HepG2 (cell line): ENCODE measurements around the gene VSTM4. TPM values are rescaled to one million over a fixed set of nuclear protein-coding genes. Genes with fewer than 3 reads are reported as not detected.

ENCODE experiments used
- ATAC-seq: fragments of 200-7000 bp; cut with Tn5 transposase; 3 replicates; pipeline ENCODE4 v1.9.1; 2020; ENCODE audit warnings: mild to moderate bottlenecking, moderate library complexity
- BruUV-seq: library from RNA; stranded (reverse); fragments of 400-500 nt; replicated peaks from 2 replicates; lab custom pipeline; 2021; lab: Mats Ljungman, UMichigan
- CTCF ChIA-PET: fragments of 300-600 bp; formaldehyde crosslinking; extraction: SDS; loops from one replicate; lab custom pipeline; 2021; ENCODE audit warnings: low total read pairs, inconsistent platforms, low intra/inter-chr PET ratio; lab: Yijun Ruan, JAX
- POLR2A ChIA-PET: fragments of 350-600 bp; sonication (Branson Sonifier 250); formaldehyde crosslinking; loops from one replicate; lab custom pipeline; 2020; ENCODE audit warnings: antibody characterized with exemption, inconsistent platforms; lab: Yijun Ruan, JAX
- DNase-seq: peaks from one replicate; pipeline ENCODE4 v3.0.0-alpha.2; 2015; ENCODE audit warnings: low spot score
- FAIRE-seq: peaks from 3 replicates; lab custom pipeline; 2011; peaks lifted over from hg19 to GRCh38; lab: Jason Lieb, UNC
- H2AFZ ChIP-seq: one replicate; pipeline ENCODE4 v1.6.1; 2011; ENCODE audit warnings: low read length, inconsistent platforms
- H3K27ac ChIP-seq: fragments of 300-600 bp; 3 replicates; pipeline ENCODE4 v1.8.0; 2011; ENCODE audit warnings: mixed run types, mild to moderate bottlenecking, mixed read lengths, low read length, inconsistent platforms; ENCODE audit not compliant: insufficient read depth; ENCODE audit errors: extremely low read length
- H3K27me3 ChIP-seq, 2 experiments: fragments of 200-600 bp in 1 of 2; 2 replicates in 1 of 2; 3 replicates in 1 of 2; pipeline versions ENCODE4 v1.6.0 to v1.8.0; 2011; ENCODE audit warnings: low read length in 2 of 2, mild to moderate bottlenecking in 2 of 2, moderate library complexity in 2 of 2, inconsistent platforms in 1 of 2; ENCODE audit not compliant: insufficient read depth in 2 of 2, control insufficient read depth in 1 of 2
- H3K36me3 ChIP-seq, 2 experiments: fragments of 200-600 bp in 1 of 2; replicated peaks in 1 of 2; 2 replicates in 1 of 2; 3 replicates in 1 of 2; pipeline versions ENCODE4 v1.5.1 to v1.8.0; 2011; ENCODE audit warnings: low read length in 2 of 2, inconsistent platforms in 1 of 2; ENCODE audit not compliant: insufficient read depth in 2 of 2, control insufficient read depth in 1 of 2
- H3K4me1 ChIP-seq: 2 replicates; pipeline ENCODE4 v1.5.1; 2012; ENCODE audit warnings: low read length, inconsistent platforms; ENCODE audit not compliant: insufficient read depth
- H3K4me2 ChIP-seq: 2 replicates; pipeline ENCODE4 v1.6.0; 2011; ENCODE audit warnings: low read depth, low read length, inconsistent platforms
- H3K4me3 ChIP-seq, 3 experiments: fragments of 200-600 bp in 1 of 3; sonication (generic), shearing (Covaris generic) in 1 of 3; replicated peaks in 1 of 3; 2 replicates each; pipeline ENCODE4 v1.5.1; 2011 to 2016; ENCODE audit warnings: low read length in 3 of 3, inconsistent platforms in 2 of 3, low read depth in 2 of 3, mild to moderate bottlenecking in 2 of 3, control low read depth in 1 of 3, mixed read lengths in 1 of 3; ENCODE audit not compliant: insufficient read depth in 1 of 3
- H3K79me2 ChIP-seq: one replicate; pipeline ENCODE4 v1.6.1; 2011; ENCODE audit warnings: low read length, inconsistent platforms; ENCODE audit not compliant: insufficient read depth
- H3K9ac ChIP-seq: 2 replicates; pipeline ENCODE4 v1.6.0; 2011; ENCODE audit warnings: mild to moderate bottlenecking, low read depth, low read length, inconsistent platforms; ENCODE audit not compliant: insufficient read depth
- H3K9me3 ChIP-seq: 2 replicates; pipeline ENCODE4 v1.5.1; 2012; ENCODE audit warnings: mild to moderate bottlenecking, low read length
- H4K20me1 ChIP-seq: 2 replicates; pipeline ENCODE4 v1.6.0; 2011; ENCODE audit warnings: inconsistent platforms, mild to moderate bottlenecking, low read length, moderate library complexity; ENCODE audit not compliant: insufficient read depth
- ATF7 ChIP-seq, 2 experiments: fragments of 450-650 bp in 1 of 2; sonication (generic) in 1 of 2; formaldehyde crosslinking in 1 of 2; IDR thresholded peaks; 2 replicates each; pipeline versions ENCODE4 v1.4.0 to v1.6.1; 2016 to 2020; ENCODE audit warnings: antibody characterized with exemption in 1 of 2, mild to moderate bottlenecking in 1 of 2, missing genetic modification reagents in 1 of 2
- CREB1 ChIP-seq, 2 experiments: fragments of 450-650 bp in 1 of 2; IDR thresholded peaks; 2 replicates each; pipeline ENCODE4 v1.6.1; 2016 to 2017; ENCODE audit warnings: control low read depth in 1 of 2, mild to moderate bottlenecking in 1 of 2, missing compliant biosample characterization in 1 of 2, missing genetic modification characterization in 1 of 2
- ELF1 ChIP-seq: sonication (generic); formaldehyde crosslinking; IDR thresholded peaks from 2 replicates; pipeline ENCODE4 v1.4.0; 2020; ENCODE audit warnings: missing genetic modification reagents
- FOXA1 ChIP-seq, 2 experiments: fragments of 450-650 bp in 1 of 2; sonication (generic) in 1 of 2; formaldehyde crosslinking in 1 of 2; IDR thresholded peaks; 2 replicates each; pipeline versions ENCODE4 v1.4.0 to v1.6.1; 2016 to 2020; ENCODE audit warnings: missing genetic modification reagents in 1 of 2
- FOXK2 ChIP-seq: fragments of 450-650 bp; IDR thresholded peaks from 2 replicates; pipeline ENCODE4 v1.6.1; 2016
- HNRNPL ChIP-seq: fragments of 200-400 bp; formaldehyde crosslinking; IDR thresholded peaks from 2 replicates; pipeline ENCODE4 v1.6.1; 2017; ENCODE audit warnings: mild to moderate bottlenecking, low read depth, low read length
- IRF2 ChIP-seq: IDR thresholded peaks from 2 replicates; pipeline ENCODE4 v1.6.1; 2018; ENCODE audit warnings: missing genetic modification reagents, missing compliant biosample characterization
- LCORL ChIP-seq, 2 experiments: fragments of 450-650 bp in 1 of 2; sonication (generic) in 1 of 2; formaldehyde crosslinking in 1 of 2; IDR thresholded peaks; 2 replicates each; pipeline versions ENCODE4 v1.5.0 to v1.6.1; 2017 to 2020; ENCODE audit warnings: antibody characterized with exemption in 1 of 2, missing genetic modification reagents in 1 of 2
- PLRG1 ChIP-seq: fragments of 450-650 bp; conservative IDR thresholded peaks from 2 replicates; pipeline ENCODE4 v1.6.1; 2016
- POLR2A ChIP-seq, 2 experiments: IDR thresholded peaks; 2 replicates each; pipeline ENCODE4 v1.6.1; 2011; ENCODE audit warnings: low read depth in 2 of 2, low read length in 2 of 2, mild to moderate bottlenecking in 1 of 2, moderate library complexity in 1 of 2; ENCODE audit not compliant: insufficient read depth in 1 of 2
- PRMT3 ChIP-seq: sonication (generic); formaldehyde crosslinking; IDR thresholded peaks from 2 replicates; pipeline ENCODE4 v1.8.1; 2022; ENCODE audit warnings: low read depth, mild to moderate bottlenecking, moderate library complexity, missing genetic modification reagents, borderline replicate concordance
- SIN3A ChIP-seq: IDR thresholded peaks from 2 replicates; pipeline ENCODE4 v1.6.1; 2011; ENCODE audit warnings: low read depth, mild to moderate bottlenecking, control low read depth, low read length, borderline replicate concordance
- SP140L ChIP-seq: sonication (generic); formaldehyde crosslinking; IDR thresholded peaks from 2 replicates; pipeline ENCODE4 v1.4.0; 2020; ENCODE audit warnings: missing genetic modification reagents, borderline replicate concordance
- ZBTB3 ChIP-seq: sonication (generic); formaldehyde crosslinking; IDR thresholded peaks from 2 replicates; pipeline ENCODE4 v1.4.0; 2020; ENCODE audit warnings: low read depth, mild to moderate bottlenecking, moderate library complexity, missing genetic modification reagents, borderline replicate concordance
- ZNF17 ChIP-seq: sonication (generic); formaldehyde crosslinking; IDR thresholded peaks from 2 replicates; pipeline ENCODE4 v1.5.0; 2020; ENCODE audit warnings: mild to moderate bottlenecking, missing genetic modification reagents
- ZNF350 ChIP-seq: sonication (generic); formaldehyde crosslinking; IDR thresholded peaks from 2 replicates; pipeline ENCODE4 v1.4.0; 2020; ENCODE audit warnings: mild to moderate bottlenecking, low read depth, missing genetic modification reagents, borderline replicate concordance
- WGBS: methylation state at CpG from one replicate; pipeline ENCODE4 v1.1.6; 2017; ENCODE audit warnings: low lambda C conversion rate; 5-methylcytosine and 5-hydroxymethylcytosine counted together
- in situ Hi-C: cut with HindIII; loops from 2 replicates; pipeline ENCODE4 v1.10.0; 2017; ENCODE audit warnings: low pct_unique_long_range_greater_than_20kb; ENCODE audit not compliant: extremely low pct_ligation_motif_present
- intact Hi-C: fragments of 100-400 bp; cut with micrococcal nuclease; formaldehyde crosslinking; loops from one replicate; pipeline ENCODE4 v1.10.0; 2022; ENCODE audit not compliant: unreplicated experiment
- polyA plus RNA-seq, 8 experiments: library from polyadenylated mRNA; depleted of rRNA in 3 of 8; stranded (reverse) in 7 of 8; unstranded in 1 of 8; fragments of >200 nt; fragmentation: Illumina TruSeq in 4 of 8; extraction: Trizol in 4 of 8; gene quantifications; 2 replicates each; pipeline versions ENCODE4 v1.2.1 to v1.2.3, GENCODE V29; 2011 to 2016; ENCODE audit warnings: low read depth in 4 of 8, missing spikeins in 1 of 8, mixed read lengths in 1 of 8; ENCODE audit not compliant: insufficient read depth in 1 of 8
- total RNA-seq, 5 experiments: library from RNA; depleted of rRNA; stranded (reverse); fragments of >200 nt; fragmentation: Illumina TruSeq; extraction: Trizol; gene quantifications; 2 replicates each; pipeline ENCODE4 v1.2.3, GENCODE V29; 2016; ENCODE audit warnings: low read depth in 1 of 5
- TF ChIP-seq, protein P1 (sequence below): sonication (generic); formaldehyde crosslinking; IDR thresholded peaks from 2 replicates; pipeline ENCODE4 v1.4.0; 2020; ENCODE audit warnings: missing genetic modification reagents, borderline replicate concordance

The VSTM4 gene
- total and polyA plus RNA-seq, 2 of the 13 experiments (the other 11 are each of a cell fraction or from before 2014, with no cell fraction given), result not detected

DNA sequence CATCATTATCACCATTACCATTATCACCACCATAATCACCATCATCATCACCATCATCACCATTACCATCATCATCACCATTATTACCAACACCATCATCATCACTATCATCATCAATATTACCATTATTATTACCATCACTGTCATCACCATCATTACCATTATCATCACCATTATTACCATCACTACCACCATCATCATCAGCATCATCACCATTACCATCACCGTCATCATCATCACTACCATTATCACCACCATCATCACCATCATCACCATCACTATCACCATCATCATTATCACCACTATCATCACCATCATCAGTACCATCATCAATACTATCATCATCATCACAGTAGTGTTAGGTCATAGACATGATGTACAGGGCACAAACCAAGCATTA lies 81.4 kb downstream of the VSTM4 start:
- no peak overlapping the region for H3K4me3 ChIP-seq
- TF ChIP-seq POLR2A (IDR thresholded peaks at IDR 0.05; ENCODE audit: insufficient read depth in 1 of 2, low read depth in 2 of 2, low read length in 2 of 2) (no peak), ZNF17 (no peak), CREB1 (IDR thresholded peaks at IDR 0.05) (peak; percentile 98), CREB1 (CRISPR knock-in tag; IDR thresholded peaks at IDR 0.05) (no peak), HNRNPL (no peak), PLRG1 (0 out of 2 replicates have a peak, but pooled peaks have one; percentile 12), LCORL (IDR thresholded peaks at IDR 0.05) (0 out of 2 replicates have a peak, but pooled peaks have one; percentile 8), LCORL (CRISPR knock-in tag; IDR thresholded peaks at IDR 0.05) (no peak), FOXA1 (IDR thresholded peaks at IDR 0.05) (0 out of 2 replicates have a peak, but pooled peaks have one; percentile 40), FOXA1 (CRISPR knock-in tag; IDR thresholded peaks at IDR 0.05) (no peak), ATF7 (IDR thresholded peaks at IDR 0.05) (peak; percentile 56), ATF7 (CRISPR knock-in tag; IDR thresholded peaks at IDR 0.05) (no peak)
- ATAC-seq, result no peak
- no peaks in the 10 kb centered on the region for H4K20me1 ChIP-seq
- no peak overlapping the region for H3K27ac ChIP-seq
- no peaks in the 10 kb centered on the region for H3K79me2 ChIP-seq
- BruUV-seq, result no TSS peak
- H3K4me2 ChIP-seq, result no peak overlapping the region
- H3K4me1 ChIP-seq, result no peaks in the 10 kb centered on the region
- in situ Hi-C loops (no loop called here), intact Hi-C loops (no loop called here)
- WGBS, result 2% methylated on average over 1 of the region's 1 CpG
- ChIA-PET POLR2A (no interaction called here), CTCF (no interaction called here)
- FAIRE-seq, result no peak
- H3K9me3 ChIP-seq, result no peaks in the 10 kb centered on the region
- H3K36me3 ChIP-seq, result no peaks in the 10 kb centered on the region
- no peak for DNase-seq
- H2AFZ ChIP-seq, result no peak overlapping the region
- H3K27me3 ChIP-seq, result no peaks in the 10 kb centered on the region
- H3K9ac ChIP-seq, result no peak overlapping the region

DNA sequence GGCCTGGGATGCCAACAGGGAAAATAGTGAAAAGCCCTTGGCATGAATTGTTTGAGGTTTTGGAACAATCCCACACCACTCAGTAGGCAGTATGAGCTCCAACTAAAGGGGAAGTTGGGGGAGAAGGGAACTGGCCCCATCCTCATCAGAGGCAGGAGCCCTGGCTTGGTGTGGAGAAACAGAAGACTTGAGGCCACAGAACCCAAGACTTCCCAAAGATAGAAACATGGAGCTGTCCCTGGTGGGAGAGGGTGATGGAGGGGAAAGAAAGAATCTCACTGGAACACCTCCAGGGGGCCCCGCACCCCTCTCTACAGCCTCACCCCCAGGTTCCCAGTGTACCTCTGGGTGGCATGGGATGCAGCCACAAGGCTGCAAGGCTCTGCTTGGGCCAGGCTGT lies 85.7 kb downstream of the VSTM4 start:
- POLR2A ChIA-PET, result no interaction called here
- Histone ChIP-seq H4K20me1 (no peaks in the 10 kb centered on the region), H3K27ac (no peak overlapping the region), H3K27me3 (no peaks in the 10 kb centered on the region), H3K4me1 (peaks cover 13% of the 10 kb centered on the region), H2AFZ (no peak overlapping the region), H3K36me3 (no peaks in the 10 kb centered on the region), H3K9ac (no peak overlapping the region), H3K9me3 (no peaks in the 10 kb centered on the region), H3K4me3 (no peak overlapping the region), H3K79me2 (no peaks in the 10 kb centered on the region), H3K4me2 (no peak overlapping the region)
- 44% methylated on average over 1 of the region's 1 CpG for WGBS
- in situ Hi-C loops, result no loop called here
- no peak for ATAC-seq
- CTCF ChIA-PET, result no interaction called here
- no peak for DNase-seq
- intact Hi-C loops, result no loop called here
- BruUV-seq, result no TSS peak
- no peak for FAIRE-seq
- TF ChIP-seq IRF2 (CRISPR knock-in tag), result no peak
- no peak for TF ChIP-seq SIN3A
- TF ChIP-seq ELF1 (CRISPR knock-in tag), result no peak
- TF ChIP-seq, protein P1, sequence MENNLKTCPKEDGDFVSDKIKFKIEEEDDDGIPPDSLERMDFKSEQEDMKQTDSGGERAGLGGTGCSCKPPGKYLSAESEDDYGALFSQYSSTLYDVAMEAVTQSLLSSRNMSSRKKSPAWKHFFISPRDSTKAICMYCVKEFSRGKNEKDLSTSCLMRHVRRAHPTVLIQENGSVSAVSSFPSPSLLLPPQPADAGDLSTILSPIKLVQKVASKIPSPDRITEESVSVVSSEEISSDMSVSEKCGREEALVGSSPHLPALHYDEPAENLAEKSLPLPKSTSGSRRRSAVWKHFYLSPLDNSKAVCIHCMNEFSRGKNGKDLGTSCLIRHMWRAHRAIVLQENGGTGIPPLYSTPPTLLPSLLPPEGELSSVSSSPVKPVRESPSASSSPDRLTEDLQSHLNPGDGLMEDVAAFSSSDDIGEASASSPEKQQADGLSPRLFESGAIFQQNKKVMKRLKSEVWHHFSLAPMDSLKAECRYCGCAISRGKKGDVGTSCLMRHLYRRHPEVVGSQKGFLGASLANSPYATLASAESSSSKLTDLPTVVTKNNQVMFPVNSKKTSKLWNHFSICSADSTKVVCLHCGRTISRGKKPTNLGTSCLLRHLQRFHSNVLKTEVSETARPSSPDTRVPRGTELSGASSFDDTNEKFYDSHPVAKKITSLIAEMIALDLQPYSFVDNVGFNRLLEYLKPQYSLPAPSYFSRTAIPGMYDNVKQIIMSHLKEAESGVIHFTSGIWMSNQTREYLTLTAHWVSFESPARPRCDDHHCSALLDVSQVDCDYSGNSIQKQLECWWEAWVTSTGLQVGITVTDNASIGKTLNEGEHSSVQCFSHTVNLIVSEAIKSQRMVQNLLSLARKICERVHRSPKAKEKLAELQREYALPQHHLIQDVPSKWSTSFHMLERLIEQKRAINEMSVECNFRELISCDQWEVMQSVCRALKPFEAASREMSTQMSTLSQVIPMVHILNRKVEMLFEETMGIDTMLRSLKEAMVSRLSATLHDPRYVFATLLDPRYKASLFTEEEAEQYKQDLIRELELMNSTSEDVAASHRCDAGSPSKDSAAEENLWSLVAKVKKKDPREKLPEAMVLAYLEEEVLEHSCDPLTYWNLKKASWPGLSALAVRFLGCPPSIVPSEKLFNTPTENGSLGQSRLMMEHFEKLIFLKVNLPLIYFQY (CRISPR knock-in tag), result no peak
- TF ChIP-seq SP140L (CRISPR knock-in tag), result no peak
- TF ChIP-seq ZNF350 (CRISPR knock-in tag), result no peak
- no peak for TF ChIP-seq ZBTB3
- TF ChIP-seq PRMT3, result no peak
- no peak for TF ChIP-seq FOXK2
